GM18505 (cell line): ENCODE measurements around the gene EFNA5.

Experiments
- ATAC-seq: cut with Tn5 transposase; IDR thresholded peaks from one replicate; pipeline ENCODE4 v1.9.1; 2021; ENCODE audit not compliant: unreplicated experiment
- POLR2A ChIP-seq: IDR thresholded peaks from 4 replicates; pipeline ENCODE4 v1.6.1; 2011; ENCODE audit warnings: borderline replicate concordance; ENCODE audit not compliant: insufficient read depth, insufficient read length; ENCODE audit errors: extremely low read depth

EFNA5 gene

DNA sequence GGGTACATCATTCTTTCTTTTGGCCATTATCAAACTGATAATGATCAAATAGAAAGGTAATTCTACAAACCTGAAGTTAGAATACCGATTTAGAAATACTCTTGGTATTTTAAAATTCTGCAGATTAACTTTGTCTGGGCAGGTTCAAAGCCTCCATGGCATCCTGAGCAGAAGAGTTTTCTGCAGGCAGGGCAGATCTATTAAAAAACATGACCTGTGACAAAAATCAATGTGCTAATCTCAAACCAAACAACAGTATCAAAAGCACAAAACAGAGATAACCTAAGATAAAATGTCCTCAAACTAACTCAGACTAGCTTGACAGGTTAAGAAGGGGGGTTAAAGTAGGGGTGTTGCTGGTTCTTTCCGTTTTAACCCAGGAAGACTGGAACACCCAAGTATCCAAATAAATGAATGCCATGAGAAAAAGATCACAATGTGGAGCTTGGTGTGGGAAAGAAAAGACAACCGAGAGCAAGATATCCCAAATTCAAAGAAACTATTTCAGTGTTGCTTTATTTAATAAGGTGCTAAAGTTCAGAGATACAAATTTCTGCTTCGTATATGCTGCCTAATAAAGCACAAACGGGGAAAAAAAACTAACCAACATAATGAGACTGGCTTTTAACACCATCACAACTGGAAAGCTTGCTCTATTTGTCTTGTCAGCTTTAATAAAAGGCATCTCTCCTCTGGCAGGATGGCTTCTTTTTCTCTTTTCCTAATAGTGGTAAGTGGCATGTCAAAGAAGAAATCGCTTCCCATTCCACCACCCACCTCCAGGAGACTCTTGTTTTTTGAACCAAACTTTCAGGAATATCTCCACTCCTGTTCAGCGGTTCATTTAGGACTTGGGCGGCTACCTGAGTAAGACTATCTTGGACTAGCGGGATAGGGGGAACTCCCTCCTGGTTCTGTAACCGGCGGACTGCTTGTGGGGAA is 2.3 kb downstream of the EFNA5 start:
- TF ChIP-seq POLR2A = no peak
- ATAC-seq = no peak

DNA sequence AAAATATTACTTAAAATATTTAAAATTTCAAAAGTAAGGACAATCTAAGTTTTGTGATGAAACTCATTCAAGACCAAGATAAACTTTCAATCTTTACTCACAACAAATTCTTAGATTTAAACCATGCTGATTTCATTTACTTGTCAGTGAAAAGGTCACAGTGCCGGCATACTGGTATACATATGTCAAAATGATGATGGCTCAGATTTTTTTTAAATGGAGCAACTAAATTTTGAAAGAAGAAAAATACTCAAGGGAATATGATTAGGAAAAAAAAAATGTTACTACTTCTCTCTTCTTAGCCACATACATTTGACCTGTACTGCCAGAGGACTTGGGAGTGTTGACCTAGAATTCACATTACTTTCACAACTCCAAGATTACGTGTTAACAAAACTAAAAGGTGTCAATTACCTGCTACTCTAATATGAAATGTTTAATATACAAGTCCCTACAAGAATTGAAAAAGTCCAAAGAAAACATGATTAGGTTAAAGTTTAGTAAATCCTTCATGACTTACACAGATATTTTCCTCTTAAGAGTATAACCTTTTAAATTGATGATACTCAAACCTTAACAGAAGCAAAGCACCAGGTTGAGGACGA is 4.6 kb downstream of the EFNA5 start:
- no peak for ATAC-seq
- no peak for TF ChIP-seq POLR2A

DNA sequence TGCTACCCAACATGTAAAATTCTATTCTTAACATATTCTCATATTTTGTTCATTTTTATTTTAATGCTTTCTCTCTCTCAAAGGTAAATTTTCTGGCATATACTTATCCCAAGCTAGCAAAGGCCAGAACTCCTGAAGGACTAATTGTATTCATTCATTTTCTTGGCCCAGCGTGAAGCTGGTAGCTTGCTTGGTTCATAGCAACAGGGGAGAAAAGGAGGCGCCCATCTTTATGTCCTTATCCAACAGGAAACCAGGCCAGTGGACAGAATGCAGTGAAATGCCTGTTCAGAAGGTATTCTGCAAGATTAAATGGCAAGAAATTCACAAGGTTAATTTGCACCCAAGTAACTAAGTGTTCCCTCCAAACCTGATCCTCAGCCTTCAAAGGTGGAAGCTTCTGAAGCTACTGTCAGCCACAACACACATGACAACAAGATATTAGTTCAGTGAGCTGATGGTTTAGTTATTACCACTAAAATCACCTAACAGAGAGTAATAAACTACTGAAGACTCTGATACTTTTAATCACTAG is 5.6 kb downstream of the EFNA5 start:
- ATAC-seq = no peak
- no peak for TF ChIP-seq POLR2A

DNA sequence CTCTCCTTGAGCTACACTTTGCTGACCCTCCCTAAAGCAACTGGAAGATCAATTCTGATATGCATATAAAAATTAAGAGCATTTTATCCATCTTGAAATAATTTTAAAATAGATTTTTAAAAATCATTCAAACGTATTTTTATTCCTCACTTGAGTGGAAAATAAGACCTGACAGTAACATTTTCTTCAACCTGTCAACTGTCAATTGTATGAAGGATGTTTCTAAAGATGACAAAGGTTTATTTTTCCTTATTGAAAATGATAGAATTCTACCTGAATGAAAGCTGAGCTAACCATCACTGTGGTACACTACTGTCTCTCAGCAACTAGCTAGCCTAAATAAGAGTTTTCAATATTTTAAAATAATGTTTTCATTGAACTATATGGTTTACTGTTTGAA is 7.0 kb downstream of the EFNA5 start:
- TF ChIP-seq POLR2A = no peak
- no peak for ATAC-seq

DNA sequence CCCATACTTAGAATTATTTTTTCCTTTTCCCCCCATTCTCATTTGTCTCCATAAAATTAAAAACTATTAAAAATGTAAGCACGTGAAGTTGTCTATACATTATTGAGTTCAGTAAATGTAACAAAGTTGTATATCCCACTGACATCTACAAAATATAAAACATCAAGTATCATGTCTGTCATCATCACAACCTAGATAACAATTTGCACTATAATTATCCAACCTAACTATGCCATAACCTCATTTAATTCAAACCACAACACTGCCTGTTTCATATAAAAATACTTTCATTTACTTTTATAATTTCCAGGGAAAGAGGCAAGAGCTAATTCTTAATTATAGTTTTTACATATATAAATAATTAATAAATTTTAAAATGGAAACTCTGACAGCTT is 9.1 kb downstream of the EFNA5 start:
- ATAC-seq = no peak
- no peak for TF ChIP-seq POLR2A

- TF ChIP-seq POLR2A = no peak
- no peak for ATAC-seq
Observed at GRCh38 chr5:107661038-107661649, 9.6 kb downstream of the EFNA5 start.

DNA sequence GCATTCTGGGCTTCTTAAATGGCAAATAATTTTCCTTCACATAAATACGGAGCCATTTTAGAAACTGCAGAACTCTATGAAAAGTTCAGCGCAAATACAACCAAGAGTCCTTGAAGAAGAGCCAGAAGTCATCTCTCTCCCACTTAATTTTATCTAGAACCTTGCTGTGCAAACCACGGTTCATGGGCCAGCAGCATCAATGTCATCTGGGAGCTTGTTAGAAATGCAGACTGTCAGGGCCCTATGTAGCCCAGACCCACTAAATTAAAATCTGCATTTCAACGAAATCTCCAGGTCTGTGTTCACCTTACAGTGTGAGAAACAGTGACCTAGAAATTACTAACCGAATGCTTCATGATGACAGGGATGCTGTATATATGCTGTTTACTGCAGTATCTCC is 12.2 kb downstream of the EFNA5 start:
- no peak for TF ChIP-seq POLR2A
- ATAC-seq = no peak

- no peak for ATAC-seq
- TF ChIP-seq POLR2A = no peak
Observed at GRCh38 chr5:107655831-107656230, 14.9 kb downstream of the EFNA5 start.

GRCh38 chr5:107654827-107655226 is 15.9 kb downstream of the EFNA5 start:
- ATAC-seq = no peak
- no peak for TF ChIP-seq POLR2A

- TF ChIP-seq POLR2A = no peak
- no peak for ATAC-seq
Observed at GRCh38 chr5:107653685-107654084, 17.1 kb downstream of the EFNA5 start.

DNA sequence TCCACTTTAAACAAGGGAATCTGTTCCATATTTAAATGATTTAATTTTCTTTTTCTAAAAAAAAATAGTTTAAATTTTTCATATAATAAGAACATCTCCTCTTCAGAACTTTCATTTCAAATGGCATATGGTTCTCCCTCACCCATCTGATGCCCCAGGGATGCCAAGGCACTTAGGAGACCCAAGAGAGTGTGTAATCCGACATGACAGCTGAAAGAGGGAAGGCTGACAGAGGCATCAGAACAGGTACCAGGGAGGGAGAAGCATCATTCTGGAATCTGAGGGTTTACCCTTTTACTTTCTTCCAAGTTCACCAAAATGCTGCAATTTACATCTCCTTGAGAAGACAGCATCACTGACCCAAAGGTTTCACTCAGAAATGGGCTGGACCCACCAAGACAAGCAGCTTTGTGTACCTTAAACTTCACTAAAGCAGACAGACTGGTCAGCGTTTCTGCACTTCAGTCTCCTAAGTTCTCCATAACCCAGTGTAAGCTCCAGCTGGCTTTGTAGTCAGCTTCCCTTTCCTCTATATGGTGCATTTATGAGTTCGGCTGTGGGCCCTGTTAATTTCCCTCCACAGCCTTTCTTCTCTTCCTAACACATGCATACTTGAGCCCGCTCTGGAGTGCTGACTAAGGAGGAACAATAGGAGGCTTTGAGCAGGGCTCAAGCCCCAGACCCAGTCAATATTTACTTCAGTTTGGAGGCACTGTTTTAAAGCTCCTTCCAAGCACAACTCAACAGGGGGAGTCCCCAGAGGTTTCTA is 17.7 kb downstream of the EFNA5 start:
- TF ChIP-seq POLR2A = no peak
- ATAC-seq = no peak

GRCh38 chr5:107652408-107652807 is 18.3 kb downstream of the EFNA5 start:
- ATAC-seq = no peak
- TF ChIP-seq POLR2A = no peak

- no peak for ATAC-seq
- TF ChIP-seq POLR2A = no peak
Observed at GRCh38 chr5:107651325-107651724, 19.4 kb downstream of the EFNA5 start.
